GM23338 (cell line): ENCODE data around the gene SORL1-AS1.

Source experiments
- ATAC-seq: fragments of 200-7000 bp; cut with Tn5 transposase; 3 replicates; pipeline ENCODE4 v1.9.1; 2020
- DNase-seq: peaks from one replicate; pipeline ENCODE4 v3.0.0-alpha.2; 2015; ENCODE audit warnings: low spot score
- H2AFZ ChIP-seq: fragments of 200-600 bp; sonication (generic); 2 replicates; pipeline ENCODE4 v1.8.0; 2016; ENCODE audit warnings: antibody characterized with exemption, mild to moderate bottlenecking, moderate library complexity
- H3F3A ChIP-seq: fragments of 200-600 bp; sonication (generic); replicated peaks from 2 replicates; pipeline ENCODE4 v1.8.0; 2017; ENCODE audit warnings: antibody characterized with exemption, mixed run types, low read depth
- H3K27ac ChIP-seq: fragments of 200-600 bp; sonication (generic); 2 replicates; pipeline ENCODE4 v1.6.1; 2016; ENCODE audit warnings: low read depth
- H3K27me3 ChIP-seq: fragments of 200-600 bp; sonication (generic); 2 replicates; pipeline ENCODE4 v1.8.0; 2016; ENCODE audit warnings: mild to moderate bottlenecking, mixed run types, moderate library complexity; ENCODE audit not compliant: insufficient read depth
- H3K36me3 ChIP-seq: fragments of 200-600 bp; sonication (generic); 2 replicates; pipeline ENCODE4 v1.8.0; 2016; ENCODE audit warnings: mild to moderate bottlenecking; ENCODE audit not compliant: insufficient read depth
- H3K4me1 ChIP-seq: fragments of 200-600 bp; sonication (generic); 2 replicates; pipeline ENCODE4 v1.8.0; 2016; ENCODE audit warnings: mild to moderate bottlenecking, moderate library complexity; ENCODE audit not compliant: insufficient read depth
- H3K4me2 ChIP-seq: fragments of 200-600 bp; sonication (generic); 2 replicates; pipeline ENCODE4 v1.7.1; 2017; ENCODE audit warnings: mixed run types
- H3K4me3 ChIP-seq: fragments of 200-600 bp; sonication (generic); 2 replicates; pipeline ENCODE4 v1.6.1; 2016; ENCODE audit warnings: mixed run types
- H3K79me2 ChIP-seq: fragments of 200-600 bp; sonication (generic); replicated peaks from 2 replicates; pipeline ENCODE4 v1.8.0; 2017; ENCODE audit warnings: mild to moderate bottlenecking; ENCODE audit not compliant: insufficient read depth
- H3K9me2 ChIP-seq: fragments of 200-600 bp; sonication (generic); 2 replicates; pipeline ENCODE4 v1.8.0; 2017; ENCODE audit not compliant: insufficient read depth
- H4K20me1 ChIP-seq: fragments of 200-600 bp; sonication (generic); replicated peaks from 2 replicates; pipeline ENCODE4 v1.8.0; 2017; ENCODE audit warnings: mild to moderate bottlenecking; ENCODE audit not compliant: insufficient read depth
- H3K27ac Mint-ChIP-seq: 2 replicates; pipeline ENCODE4 v1.8.0; 2020; ENCODE audit warnings: inconsistent platforms, mild to moderate bottlenecking, moderate library complexity, mixed read lengths
- H3K27me3 Mint-ChIP-seq: 3 replicates; pipeline ENCODE4 v1.8.0; 2022; ENCODE audit warnings: low read depth, mild to moderate bottlenecking, moderate library complexity, mixed read lengths, inconsistent platforms; ENCODE audit not compliant: insufficient read depth, poor library complexity
- H3K36me3 Mint-ChIP-seq: 3 replicates; pipeline ENCODE4 v1.8.0; 2021; ENCODE audit warnings: low read depth, mild to moderate bottlenecking, inconsistent platforms, moderate library complexity, mixed read lengths
- H3K4me1 Mint-ChIP-seq: 3 replicates; pipeline ENCODE4 v1.8.0; 2020; ENCODE audit warnings: mild to moderate bottlenecking, inconsistent platforms, mixed read lengths
- H3K4me3 Mint-ChIP-seq: 3 replicates; pipeline ENCODE4 v1.8.0; 2021; ENCODE audit warnings: moderate library complexity, mild to moderate bottlenecking, inconsistent platforms, mixed read lengths
- H3K9me3 Mint-ChIP-seq: 3 replicates; pipeline ENCODE4 v1.8.0; 2020; ENCODE audit warnings: moderate library complexity, mild to moderate bottlenecking, inconsistent platforms, mixed read lengths
- CREB1 ChIP-seq: fragments of 250-450 bp; sonication (Bioruptor Pico); IDR thresholded peaks from 2 replicates; pipeline ENCODE4 v1.5.0; 2020; ENCODE audit warnings: low read depth, mild to moderate bottlenecking, moderate library complexity
- CTCF ChIP-seq, 2 experiments: fragments of 200-600 bp in 1 of 2; sonication (generic) in 1 of 2; conservative IDR thresholded peaks; 2 replicates each; pipeline versions ENCODE4 v1.5.1 to v1.6.1; 2016 to 2017; ENCODE audit warnings: antibody characterized with exemption in 2 of 2, low read depth in 2 of 2, mild to moderate bottlenecking in 2 of 2, moderate library complexity in 1 of 2
- ETS1 ChIP-seq: IDR thresholded peaks from 2 replicates; pipeline ENCODE4 v1.6.1; 2016; ENCODE audit warnings: antibody characterized with exemption
- EZH2 ChIP-seq: fragments of 200-600 bp; sonication (generic); IDR thresholded peaks from one replicate; pipeline ENCODE4 v1.8.0; 2017; ENCODE audit warnings: antibody characterized with exemption, mild to moderate bottlenecking, low read depth; ENCODE audit not compliant: unreplicated experiment
- EZH2phosphoT487 ChIP-seq: fragments of 200-600 bp; sonication (generic); IDR thresholded peaks from one replicate; pipeline ENCODE4 v1.8.1; 2018; ENCODE audit warnings: antibody characterized with exemption; ENCODE audit not compliant: unreplicated experiment
- JUNB ChIP-seq: IDR thresholded peaks from one replicate; pipeline ENCODE4 v1.6.1; 2016; ENCODE audit warnings: antibody characterized with exemption; ENCODE audit not compliant: unreplicated experiment
- NANOG ChIP-seq: IDR thresholded peaks from 2 replicates; pipeline ENCODE4 v1.6.1; 2016; ENCODE audit warnings: antibody characterized with exemption, borderline replicate concordance
- POLR2AphosphoS5 ChIP-seq: IDR thresholded peaks from 2 replicates; pipeline ENCODE4 v1.6.1; 2016; ENCODE audit warnings: antibody characterized with exemption, low read depth
- REST ChIP-seq: IDR thresholded peaks from one replicate; pipeline ENCODE4 v1.6.1; 2018; ENCODE audit warnings: antibody characterized with exemption; ENCODE audit not compliant: unreplicated experiment
- STAT1 ChIP-seq: IDR thresholded peaks from one replicate; pipeline ENCODE4 v1.6.1; 2016; ENCODE audit warnings: antibody characterized with exemption; ENCODE audit not compliant: unreplicated experiment
- ZNF114 ChIP-seq: fragments of 250-450 bp; sonication (Bioruptor Pico); IDR thresholded peaks from 2 replicates; pipeline ENCODE4 v1.5.0; 2020; ENCODE audit warnings: mild to moderate bottlenecking, moderate library complexity
- ZNF331 ChIP-seq: fragments of 250-450 bp; sonication (Bioruptor Pico); IDR thresholded peaks from 2 replicates; pipeline ENCODE4 v1.5.0; 2020; ENCODE audit warnings: low read depth, mild to moderate bottlenecking, moderate library complexity
- ZNF462 ChIP-seq: fragments of 250-450 bp; sonication (Bioruptor Pico); IDR thresholded peaks from 2 replicates; pipeline ENCODE4 v1.5.0; 2020; ENCODE audit warnings: mild to moderate bottlenecking, moderate library complexity

SORL1-AS1 gene

GRCh38 chr11:121469910-121470309, 17.1 kb upstream of the SORL1-AS1 start:
- H3K9me2 ChIP-seq, result no peaks in the 10 kb centered on the region
- ATAC-seq (no peak), DNase-seq (no peak)
- H3K36me3 Mint-ChIP-seq, result peaks cover 41% of the 10 kb centered on the region
- peaks cover 11% of the 10 kb centered on the region for H4K20me1 ChIP-seq
- no peaks in the 10 kb centered on the region for H3K9me3 Mint-ChIP-seq
- TF ChIP-seq EZH2 (no peak), CTCF (conservative IDR thresholded peaks at IDR 0.05; ENCODE audit: low read depth in 2 of 2) (no peak), ZNF462 (CRISPR knock-in tag) (no peak), CREB1 (no peak), EZH2phosphoT487 (no peak), REST (no peak), STAT1 (no peak), ZNF114 (no peak), ZNF331 (CRISPR knock-in tag) (no peak), POLR2AphosphoS5 (no peak), ETS1 (no peak), JUNB (no peak), NANOG (no peak)
- H3K79me2 ChIP-seq, result peaks cover 91% of the 10 kb centered on the region
- H3K27me3 ChIP-seq, result no peaks in the 10 kb centered on the region
- H3F3A ChIP-seq, result peaks cover 5% of the 10 kb centered on the region; the same call in 1 of the 2 replicates
- H3K4me3 ChIP-seq, result no peak overlapping the region
- peaks cover 14% of the 10 kb centered on the region for H3K36me3 ChIP-seq
- H3K4me3 Mint-ChIP-seq, result no peak overlapping the region
- H2AFZ ChIP-seq, result no peak overlapping the region
- no peak overlapping the region for H3K27ac Mint-ChIP-seq
- H3K4me1 Mint-ChIP-seq, result peaks cover 60% of the 10 kb centered on the region
- peaks cover 13% of the 10 kb centered on the region for H3K27me3 Mint-ChIP-seq
- H3K27ac ChIP-seq, result no peak overlapping the region
- H3K4me1 ChIP-seq, result peaks cover 52% of the 10 kb centered on the region
- H3K4me2 ChIP-seq, result no peak overlapping the region
